ENCODE data around the gene TMEM184A.
"Not testable (repeated sequence)": the region's sequence is repeated elsewhere in the genome, so short reads cannot be mapped to it uniquely, and the experiment has no call there.

The TMEM184A gene

GRCh38 chr7:1590476-1590875 is 34.5 kb upstream of the TMEM184A start:
- DNase-seq (ENCODE audit: low read depth) = no peak

DNA sequence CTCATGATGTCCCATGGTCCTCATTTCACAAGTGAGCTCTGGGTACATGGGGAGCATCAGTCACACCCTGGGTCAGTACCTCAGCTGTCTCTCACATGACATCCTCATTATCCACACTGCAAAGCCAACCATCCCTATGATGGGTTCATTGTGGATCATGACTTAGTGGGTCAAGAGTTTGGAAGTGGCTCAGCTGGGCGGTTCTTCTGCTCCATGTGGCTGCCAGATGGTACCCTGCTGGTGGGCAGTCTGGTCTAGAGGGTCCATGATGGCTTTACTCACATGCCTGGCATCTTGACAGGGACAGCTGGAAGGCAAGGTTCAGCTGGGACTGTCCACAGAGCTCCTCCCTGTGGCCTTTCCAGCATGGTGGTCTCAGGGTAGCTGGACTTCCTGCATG is 33.0 kb upstream of the TMEM184A start:
- no peak for DNase-seq (ENCODE audit: low read depth)

DNA sequence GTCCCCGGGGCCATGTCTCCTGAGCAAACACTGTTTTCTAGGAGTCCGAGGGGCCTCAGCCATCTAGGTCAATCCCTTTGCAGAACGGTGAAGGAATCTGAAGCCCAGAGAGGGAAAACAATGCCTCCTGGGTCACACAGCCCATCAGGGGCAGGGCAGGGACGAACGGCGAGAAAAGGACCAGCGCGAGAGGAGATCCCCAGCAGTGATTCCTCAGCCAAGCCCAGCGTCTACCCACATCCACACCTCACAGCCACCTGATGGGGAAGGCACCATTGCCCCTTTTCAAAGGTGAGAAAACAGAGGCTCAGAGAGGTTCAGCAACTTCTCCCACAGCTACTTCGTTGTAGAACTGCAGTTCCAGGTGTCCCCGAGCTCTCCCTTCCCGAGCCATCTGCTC is 31.7 kb upstream of the TMEM184A start:
- DNase-seq (ENCODE audit: low read depth) = no peak

- DNase-seq (ENCODE audit: low read depth) = no peak
These were observed 31.1 kb upstream of the TMEM184A start for GRCh38 chr7:1586827-1587705.

GRCh38 chr7:1586126-1586826 is 30.3 kb upstream of the TMEM184A start:
- no peak for DNase-seq (ENCODE audit: low read depth)

- no peak for DNase-seq (ENCODE audit: low read depth)
These were observed 29.4 kb upstream of the TMEM184A start for GRCh38 chr7:1585142-1585981.

DNA sequence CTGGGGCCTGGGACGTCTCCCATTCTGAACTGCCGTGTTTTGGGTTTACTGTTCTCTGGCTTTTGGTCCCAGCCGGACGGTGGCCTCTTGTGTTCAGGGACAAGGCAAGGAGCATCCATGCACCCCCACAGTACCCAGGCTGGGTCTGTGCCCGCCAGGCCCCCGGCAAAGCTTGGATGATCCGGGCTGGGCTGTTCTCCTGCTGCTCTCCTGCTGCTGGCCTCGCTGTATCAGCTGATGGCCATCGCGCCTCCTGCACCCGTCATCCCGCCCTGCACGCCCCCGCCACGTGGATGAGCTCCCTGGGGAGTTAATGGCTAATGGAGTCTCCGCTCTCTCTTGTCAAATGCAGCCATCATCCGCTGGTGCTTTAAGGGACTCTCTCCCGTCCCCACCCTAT is 28.7 kb upstream of the TMEM184A start:
- no peak for DNase-seq (ENCODE audit: low read depth)

- DNase-seq (ENCODE audit: low read depth) = not testable (repeated sequence)
These were observed 27.4 kb upstream of the TMEM184A start for GRCh38 chr7:1583241-1583930.

- DNase-seq (ENCODE audit: low read depth) = no peak
These were observed 24.5 kb upstream of the TMEM184A start for GRCh38 chr7:1580422-1581030.

- peak; percentile 57 for DNase-seq (ENCODE audit: low read depth)
These were observed 23.7 kb upstream of the TMEM184A start for GRCh38 chr7:1579481-1580421.

- DNase-seq (ENCODE audit: low read depth) = no peak
These were observed 22.5 kb upstream of the TMEM184A start for GRCh38 chr7:1578513-1578912.

DNA sequence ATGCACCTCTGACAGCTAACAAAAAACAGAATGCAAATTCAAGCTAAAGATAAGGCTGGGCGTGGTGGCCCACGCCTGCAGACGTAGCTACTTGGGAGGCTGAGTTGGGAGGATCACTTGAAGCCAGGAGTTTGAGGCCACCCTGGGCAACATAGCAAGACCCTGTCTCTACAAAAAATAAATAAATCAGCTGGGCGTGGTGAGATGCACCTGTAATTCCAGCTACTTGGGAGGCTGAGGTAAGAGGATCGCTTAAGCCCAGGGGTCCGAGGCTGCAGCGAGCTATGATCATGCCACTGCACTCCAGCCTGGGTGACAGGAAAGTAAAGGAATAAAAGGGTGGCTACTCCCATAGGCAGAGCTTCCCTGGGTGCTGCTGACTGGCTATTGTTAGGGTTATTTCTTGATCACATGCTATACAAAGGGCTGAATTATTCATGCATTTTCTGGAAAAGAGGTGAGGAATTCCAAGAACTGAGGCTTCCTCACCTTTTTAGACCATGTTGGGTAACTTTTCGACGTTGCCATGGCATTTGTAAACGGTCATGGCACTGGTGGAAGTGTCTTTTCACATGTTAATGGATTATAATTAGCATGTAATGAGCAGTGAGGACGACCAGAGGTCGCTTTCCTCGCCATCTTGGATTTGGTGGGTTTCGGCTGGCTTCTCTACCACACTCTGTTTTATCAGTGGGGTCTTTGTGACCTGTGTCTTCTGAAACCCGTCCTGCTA is 20.7 kb upstream of the TMEM184A start:
- DNase-seq (ENCODE audit: low read depth) = no peak

GRCh38 chr7:1575809-1576208 is 19.8 kb upstream of the TMEM184A start:
- no peak for DNase-seq (ENCODE audit: low read depth)

DNA sequence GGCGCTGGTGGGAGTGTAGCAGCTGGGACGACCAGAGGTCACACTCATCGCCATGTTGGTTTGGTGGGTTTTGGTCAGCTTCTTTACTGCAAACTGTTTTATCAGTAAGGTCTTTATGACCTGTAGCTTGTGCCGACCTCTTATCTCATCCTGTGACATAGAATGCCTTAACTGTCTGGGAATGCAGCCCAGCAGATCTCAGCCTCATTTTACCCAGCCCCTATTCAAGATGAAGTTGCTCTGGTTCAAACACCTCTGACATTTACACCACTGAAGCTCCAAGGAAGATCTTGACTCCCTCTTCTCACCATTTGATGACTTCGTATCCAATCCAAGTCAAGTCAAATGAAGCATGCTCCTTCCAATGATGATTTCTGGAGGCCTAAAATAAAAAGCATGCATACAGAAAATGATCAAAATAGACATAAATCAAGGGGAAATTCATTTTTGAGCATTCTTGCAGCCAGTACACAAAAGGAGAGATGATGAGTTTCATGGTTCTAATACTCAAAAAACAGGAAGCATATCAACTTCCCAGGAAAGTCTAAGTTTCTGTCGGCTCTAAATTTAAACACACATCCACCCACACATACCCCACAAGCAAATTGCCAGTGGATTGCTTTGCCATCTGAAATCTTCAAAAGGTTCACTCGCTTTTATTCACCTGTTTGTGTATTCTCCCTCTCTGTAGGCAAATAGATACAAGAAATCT is 16.3 kb upstream of the TMEM184A start:
- no peak for DNase-seq (ENCODE audit: low read depth)

DNA sequence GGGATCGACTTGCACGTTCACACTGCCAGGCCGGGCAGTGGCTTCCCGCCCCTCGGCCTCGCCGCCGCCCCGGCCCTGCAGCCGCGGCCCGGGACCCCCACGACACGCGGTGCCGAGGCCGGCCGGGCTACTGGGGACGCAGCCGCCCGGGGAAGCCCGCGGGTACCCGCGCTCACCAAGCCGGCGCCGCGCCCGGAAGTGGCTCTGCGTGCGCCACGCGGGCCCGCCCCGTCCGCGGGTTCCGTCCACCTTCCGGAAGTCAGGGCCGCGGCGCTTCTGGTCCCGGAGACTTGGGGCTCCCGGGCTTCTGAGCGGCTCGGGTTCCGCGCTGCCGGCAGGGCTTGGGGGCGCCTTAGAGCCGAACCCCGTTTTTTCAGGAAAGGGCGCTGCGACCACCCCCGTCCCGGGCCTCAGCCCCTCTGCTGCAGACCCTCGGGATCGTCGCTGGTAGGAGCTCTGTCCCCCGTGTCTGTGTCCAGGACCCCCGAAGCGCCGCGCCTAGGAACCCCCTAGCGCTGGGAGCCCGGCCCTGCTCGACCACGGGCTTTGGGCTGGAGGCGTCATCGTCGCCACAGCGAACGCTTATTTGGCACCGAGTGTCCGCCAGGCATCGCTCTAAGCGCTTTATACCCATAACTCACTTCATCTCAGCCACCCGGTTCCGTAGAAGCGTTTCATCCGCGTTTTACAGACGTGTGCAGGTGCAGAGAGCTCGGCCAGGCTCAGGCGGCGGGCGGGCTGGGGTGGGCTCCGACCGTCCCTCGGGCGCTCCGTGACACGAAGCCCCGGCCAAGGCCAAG is 14.0 kb upstream of the TMEM184A start, which contains the start of gene PSMG3:
Gene PSMG3, minus strand, starts transcription at position 200 of the 800 bp plus-strand sequence. CDS start 693 bp downstream, outside the sequence.
- DNase-seq (ENCODE audit: low read depth) = peak; percentile 78

GRCh38 chr7:1569440-1569832 is 13.4 kb upstream of the TMEM184A start:
- no peak for DNase-seq (ENCODE audit: low read depth)

DNA sequence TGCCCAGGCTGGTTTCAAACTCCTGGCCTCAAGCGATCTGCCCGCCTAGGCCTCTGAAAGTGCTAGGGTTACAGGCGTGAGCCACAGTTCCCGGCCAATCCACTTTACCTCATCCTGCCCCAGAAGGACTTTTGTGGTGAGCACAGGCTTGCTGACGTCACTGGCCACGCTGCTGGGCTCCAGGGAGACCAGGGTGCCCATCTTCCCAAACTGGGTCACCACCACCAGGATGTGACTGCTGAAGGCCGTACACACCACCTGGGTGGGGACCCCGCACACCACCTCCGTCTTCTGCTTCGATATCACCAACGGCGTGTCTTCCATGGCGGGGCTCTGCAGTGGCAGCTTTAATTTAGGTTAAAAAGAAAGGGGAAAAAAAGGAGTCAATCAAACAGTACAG is 13.0 kb upstream of the TMEM184A start:
- no peak for DNase-seq (ENCODE audit: low read depth)
